DOHH2 (cell line): Measurements from ENCODE around the gene UBXN2A.

Source experiments
- EZH2phosphoT487 ChIP-seq: fragments of 200-600 bp; sonication (generic); IDR thresholded peaks from 2 replicates; pipeline ENCODE4 v1.6.1; 2017; ENCODE audit warnings: borderline replicate concordance, mild to moderate bottlenecking, antibody characterized with exemption, low read length, moderate library complexity, mixed read lengths
- TF ChIP-seq, protein P1 (sequence below): fragments of 200-600 bp; sonication (generic); IDR thresholded peaks from one replicate; pipeline ENCODE4 v1.5.1; 2014; ENCODE audit warnings: antibody characterized with exemption, mild to moderate bottlenecking, low read depth, low read length; ENCODE audit not compliant: poor library complexity, severe bottlenecking

DNA sequence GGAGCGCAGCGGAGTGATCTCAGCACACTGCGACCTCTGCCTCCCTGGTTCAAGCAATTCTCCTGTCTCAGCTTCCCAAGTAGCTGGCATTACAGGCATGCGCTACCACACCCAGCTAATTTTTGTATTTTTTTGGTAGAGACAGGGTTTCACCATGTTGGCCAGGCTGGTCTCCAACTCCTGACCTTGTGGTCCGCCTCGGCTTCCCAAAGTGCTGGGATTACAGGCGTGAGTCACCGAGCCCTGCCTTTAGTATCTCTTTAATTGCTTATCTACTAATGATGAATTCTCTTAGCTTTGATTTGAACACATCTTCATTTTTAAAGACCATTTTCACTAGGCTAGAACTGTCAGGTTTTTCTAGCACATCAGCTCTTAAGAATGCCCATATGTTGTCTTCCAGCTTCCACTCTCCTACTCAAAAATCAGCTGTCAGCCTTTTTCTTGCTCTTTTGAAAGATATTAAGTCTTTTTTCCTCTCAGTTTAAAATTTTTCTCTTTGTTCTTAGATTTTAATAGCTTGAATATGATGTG, 53.5 kb downstream of the UBXN2A start:
- TF ChIP-seq, protein P1, sequence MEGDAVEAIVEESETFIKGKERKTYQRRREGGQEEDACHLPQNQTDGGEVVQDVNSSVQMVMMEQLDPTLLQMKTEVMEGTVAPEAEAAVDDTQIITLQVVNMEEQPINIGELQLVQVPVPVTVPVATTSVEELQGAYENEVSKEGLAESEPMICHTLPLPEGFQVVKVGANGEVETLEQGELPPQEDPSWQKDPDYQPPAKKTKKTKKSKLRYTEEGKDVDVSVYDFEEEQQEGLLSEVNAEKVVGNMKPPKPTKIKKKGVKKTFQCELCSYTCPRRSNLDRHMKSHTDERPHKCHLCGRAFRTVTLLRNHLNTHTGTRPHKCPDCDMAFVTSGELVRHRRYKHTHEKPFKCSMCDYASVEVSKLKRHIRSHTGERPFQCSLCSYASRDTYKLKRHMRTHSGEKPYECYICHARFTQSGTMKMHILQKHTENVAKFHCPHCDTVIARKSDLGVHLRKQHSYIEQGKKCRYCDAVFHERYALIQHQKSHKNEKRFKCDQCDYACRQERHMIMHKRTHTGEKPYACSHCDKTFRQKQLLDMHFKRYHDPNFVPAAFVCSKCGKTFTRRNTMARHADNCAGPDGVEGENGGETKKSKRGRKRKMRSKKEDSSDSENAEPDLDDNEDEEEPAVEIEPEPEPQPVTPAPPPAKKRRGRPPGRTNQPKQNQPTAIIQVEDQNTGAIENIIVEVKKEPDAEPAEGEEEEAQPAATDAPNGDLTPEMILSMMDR: no peak
- TF ChIP-seq EZH2phosphoT487: no peak
